Cerebellar nuclear complex (tissue), 1 donor: ENCODE data around the gene U2AF2.
"Not testable (repeated sequence)": the region's sequence is repeated elsewhere in the genome, so short reads cannot be mapped to it uniquely, and the experiment has no call there.

Experiments used
- DNase-seq, 2 experiments: peaks; one replicate each; lab custom pipeline; 2025; lab: John Stamatoyannopoulos, UW

The U2AF2 gene

GRCh38 chr19:55712804-55713631, 58.2 kb downstream of the U2AF2 start:
- DNase-seq: no peak

GRCh38 chr19:55716531-55716930, 61.7 kb downstream of the U2AF2 start:
- DNase-seq: no peak

- no peak for DNase-seq
Measured at GRCh38 chr19:55717251-55717650, 62.4 kb downstream of the U2AF2 start.

GRCh38 chr19:55717879-55718711, 63.3 kb downstream of the U2AF2 start:
- DNase-seq: not testable (repeated sequence)

- no peak for DNase-seq
Measured at GRCh38 chr19:55720214-55720746, 65.4 kb downstream of the U2AF2 start.

- DNase-seq: no peak
Measured at GRCh38 chr19:55720801-55721200, 66.0 kb downstream of the U2AF2 start.

GRCh38 chr19:55723491-55723890, 68.7 kb downstream of the U2AF2 start:
- no peak for DNase-seq
